ENCODE results near the gene JUP. TPM values are rescaled to one million over a fixed set of nuclear protein-coding genes. Genes with fewer than 3 reads are reported as not detected.

Gene JUP
- total and polyA plus RNA-seq, 8 donors, result 31.1 to 93.5 (median 45.2) TPM

DNA sequence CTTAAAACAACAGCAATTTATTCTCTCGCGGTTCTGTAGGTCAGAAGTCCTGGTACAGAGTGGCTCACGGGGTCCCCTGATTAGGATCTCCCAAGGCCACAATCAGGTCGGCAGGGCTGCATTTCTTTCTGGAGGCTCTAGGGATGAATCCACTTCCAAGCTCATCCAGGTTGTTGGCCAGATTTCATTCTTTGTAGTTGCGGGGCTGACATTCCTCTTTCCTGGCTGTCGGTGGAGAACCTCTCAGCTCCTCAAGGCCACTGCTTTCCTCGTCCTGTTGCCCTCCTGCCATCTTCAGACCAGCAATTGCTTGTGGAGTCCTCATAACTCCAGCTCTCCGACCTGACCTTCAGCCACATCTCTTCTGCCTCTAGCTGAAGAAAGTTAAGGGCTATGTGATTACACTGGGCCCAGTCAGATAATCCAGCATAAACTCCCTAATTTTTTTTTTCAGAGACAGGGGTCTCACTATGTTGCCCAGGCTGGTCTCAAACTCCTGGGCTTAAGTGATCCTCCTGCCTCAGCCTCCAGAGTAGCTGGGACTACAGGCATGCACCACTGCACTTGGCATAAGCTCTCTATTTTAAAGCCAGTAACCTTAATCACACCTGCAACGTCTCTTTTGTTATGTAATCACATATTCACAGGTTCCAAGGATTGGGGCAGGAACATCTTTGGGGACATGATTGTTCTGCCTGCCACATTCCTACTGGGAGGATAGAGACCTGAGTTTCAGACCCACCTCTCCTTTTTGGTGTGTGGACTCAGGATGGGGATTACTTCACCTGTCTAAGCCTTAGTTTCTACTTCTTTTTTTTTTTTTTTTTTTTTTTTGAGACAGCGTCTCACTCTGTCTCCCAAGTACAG lies 78.5 kb downstream of the JUP start:
- 66 to 71% methylated on average over 10 of the region's 10 CpGs for WGBS, 2 donors
- TF ChIP-seq, protein P1, sequence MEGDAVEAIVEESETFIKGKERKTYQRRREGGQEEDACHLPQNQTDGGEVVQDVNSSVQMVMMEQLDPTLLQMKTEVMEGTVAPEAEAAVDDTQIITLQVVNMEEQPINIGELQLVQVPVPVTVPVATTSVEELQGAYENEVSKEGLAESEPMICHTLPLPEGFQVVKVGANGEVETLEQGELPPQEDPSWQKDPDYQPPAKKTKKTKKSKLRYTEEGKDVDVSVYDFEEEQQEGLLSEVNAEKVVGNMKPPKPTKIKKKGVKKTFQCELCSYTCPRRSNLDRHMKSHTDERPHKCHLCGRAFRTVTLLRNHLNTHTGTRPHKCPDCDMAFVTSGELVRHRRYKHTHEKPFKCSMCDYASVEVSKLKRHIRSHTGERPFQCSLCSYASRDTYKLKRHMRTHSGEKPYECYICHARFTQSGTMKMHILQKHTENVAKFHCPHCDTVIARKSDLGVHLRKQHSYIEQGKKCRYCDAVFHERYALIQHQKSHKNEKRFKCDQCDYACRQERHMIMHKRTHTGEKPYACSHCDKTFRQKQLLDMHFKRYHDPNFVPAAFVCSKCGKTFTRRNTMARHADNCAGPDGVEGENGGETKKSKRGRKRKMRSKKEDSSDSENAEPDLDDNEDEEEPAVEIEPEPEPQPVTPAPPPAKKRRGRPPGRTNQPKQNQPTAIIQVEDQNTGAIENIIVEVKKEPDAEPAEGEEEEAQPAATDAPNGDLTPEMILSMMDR (IDR thresholded peaks at IDR 0.05), result no peak
- no peak for FAIRE-seq

DNA sequence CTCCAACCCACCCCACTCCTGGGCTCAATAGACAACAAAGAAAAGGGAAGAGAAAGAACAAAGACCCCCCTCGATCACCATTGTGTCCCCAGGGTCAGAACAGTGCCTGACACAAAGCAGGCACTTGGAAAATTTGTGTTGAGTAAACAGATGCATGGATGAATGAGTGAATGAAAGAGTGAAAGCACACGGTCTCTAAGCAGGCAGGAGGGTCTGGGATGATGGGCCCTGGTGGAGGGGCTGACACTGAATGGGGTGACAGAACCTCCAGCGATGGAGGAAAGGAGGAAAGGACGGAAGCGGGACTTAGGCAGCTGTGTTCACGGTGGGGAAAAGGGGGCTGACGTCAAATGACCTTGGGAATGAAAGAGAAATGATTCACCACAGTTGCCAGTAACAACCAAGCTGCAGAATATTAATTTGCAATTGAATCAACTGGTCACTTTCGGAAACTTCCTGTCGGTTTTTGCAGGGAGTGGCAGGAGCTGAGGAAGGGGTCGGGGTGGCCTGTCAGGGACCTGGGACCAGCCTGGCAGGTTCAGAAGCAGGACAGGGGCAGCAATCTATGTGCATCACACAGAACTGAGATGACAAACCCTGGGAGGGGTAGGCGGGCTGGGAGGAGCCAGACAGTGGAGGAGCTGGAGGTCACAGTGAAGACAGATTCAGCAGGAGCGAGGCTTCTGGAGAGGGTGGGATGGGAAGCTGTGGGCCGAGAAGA lies 81.1 kb downstream of the JUP start:
- Histone ChIP-seq H3K9me3 (no peaks in the 10 kb centered on the region), H3K4me1 (no peaks in the 10 kb centered on the region), H3K27me3 (no peaks in the 10 kb centered on the region), H3K27ac (no peak overlapping the region), H3K4me3 (no peak overlapping the region), H3K36me3 (no peaks in the 10 kb centered on the region)
- DNase-seq (no peak), ATAC-seq (peak; percentile 50 to 72 (median 71)), FAIRE-seq (no peak)
- 43 to 45% methylated on average over 13 of the region's 13 CpGs for WGBS, 2 donors
- intact Hi-C loops (cut with DNase I), result no loop called here
- TF ChIP-seq, protein P1 (IDR thresholded peaks at IDR 0.05), result no peak

More for the DNA sequence above, 78.5 kb downstream of the JUP start:
- H3K4me3 ChIP-seq, result no peak overlapping the region
- ATAC-seq (no peak), DNase-seq (no peak)
- H3K36me3 ChIP-seq, result no peaks in the 10 kb centered on the region
- H3K27me3 ChIP-seq, result no peaks in the 10 kb centered on the region
- no peak overlapping the region for H3K27ac ChIP-seq
- intact Hi-C loops (cut with DNase I), result no loop called here
- H3K9me3 ChIP-seq, result no peaks in the 10 kb centered on the region
- no peaks in the 10 kb centered on the region for H3K4me1 ChIP-seq

Other genes with a start within 250 kb of the JUP start
- not detected for gene KRT9, start 214.7 kb downstream of the JUP start, total RNA-seq
- gene KRT9, start 214.7 kb downstream of the JUP start, polyA plus RNA-seq, result not detected
- gene KRT14, start 199.8 kb downstream of the JUP start, total RNA-seq, result under 1 TPM in 2 of 6 donors, not detected in 4; 0.26 to 0.28 TPM
- gene KRT14, start 199.8 kb downstream of the JUP start, polyA plus RNA-seq, result under 1 TPM; 0.30 to 0.38 TPM
- under 1 TPM in 2 of 6 donors, not detected in 4; 0.15 to 0.32 TPM for gene KRT16, start 173.9 kb downstream of the JUP start, total RNA-seq
- under 1 TPM; 0.05 to 0.61 TPM for gene KRT16, start 173.9 kb downstream of the JUP start, polyA plus RNA-seq
- gene KRT17, start 162.1 kb downstream of the JUP start, total RNA-seq, result 10 to 100 TPM in 1 of 6 donors, 1 to 10 TPM in 2, under 1 TPM in 3; 0.42 to 28.4 (median 1.0) TPM
- 1 to 10 TPM; 2.6 to 7.0 TPM for gene KRT17, start 162.1 kb downstream of the JUP start, polyA plus RNA-seq
- gene EIF1, start 97.8 kb downstream of the JUP start, total RNA-seq, result 100 to 1,000 TPM; 421 to 934 (median 592) TPM
- 100 to 1,000 TPM; 316 to 590 TPM for gene EIF1, start 97.8 kb downstream of the JUP start, polyA plus RNA-seq
- not detected for gene GAST, start 74.4 kb downstream of the JUP start, total RNA-seq
- not detected for gene GAST, start 74.4 kb downstream of the JUP start, polyA plus RNA-seq
- gene HAP1, start 52.1 kb downstream of the JUP start, total RNA-seq, result 1 to 10 TPM in 3 of 6 donors, under 1 TPM in 3; 0.13 to 1.6 (median 0.84) TPM
- 1 to 10 TPM; 2.6 to 4.2 TPM for gene HAP1, start 52.1 kb downstream of the JUP start, polyA plus RNA-seq
- gene P3H4, start 25.2 kb upstream of the JUP start, total RNA-seq, result 10 to 100 TPM in 3 of 6 donors, 1 to 10 TPM in 3; 8.4 to 15.7 (median 10.1) TPM
- gene P3H4, start 25.2 kb upstream of the JUP start, polyA plus RNA-seq, result 10 to 100 TPM; 13.0 to 16.6 TPM
- gene FKBP10, start 26.3 kb upstream of the JUP start, total RNA-seq, result 10 to 100 TPM in 4 of 6 donors, 1 to 10 TPM in 2; 4.5 to 35.3 (median 11.7) TPM
- gene FKBP10, start 26.3 kb upstream of the JUP start, polyA plus RNA-seq, result 10 to 100 TPM in 1 of 2 donors, 1 to 10 TPM in 1; 9.1 to 17.3 TPM
- gene NT5C3B, start 49.5 kb upstream of the JUP start, total RNA-seq, result 10 to 100 TPM; 24.2 to 35.6 (median 27.0) TPM
- 100 to 1,000 TPM in 1 of 2 donors, 10 to 100 TPM in 1; 89.7 to 102 TPM for gene NT5C3B, start 49.5 kb upstream of the JUP start, polyA plus RNA-seq
- not detected for gene KLHL10, start 51.1 kb upstream of the JUP start, total RNA-seq
- under 1 TPM in 1 of 2 donors, not detected in 1; 0.02 TPM for gene KLHL10, start 51.1 kb upstream of the JUP start, polyA plus RNA-seq
- gene KLHL11, start 78.7 kb upstream of the JUP start, total RNA-seq, result 1 to 10 TPM; 4.3 to 7.8 (median 5.8) TPM
- under 1 TPM; 0.61 to 0.75 TPM for gene KLHL11, start 78.7 kb upstream of the JUP start, polyA plus RNA-seq
- 100 to 1,000 TPM in 1 of 6 donors, 10 to 100 TPM in 5; 38.6 to 101 (median 58.3) TPM for gene ACLY, start 132.2 kb upstream of the JUP start, total RNA-seq
- gene ACLY, start 132.2 kb upstream of the JUP start, polyA plus RNA-seq, result 10 to 100 TPM; 22.0 to 68.7 TPM
- gene ODAD4, start 143.9 kb upstream of the JUP start, total RNA-seq, result under 1 TPM; 0.20 to 0.98 (median 0.57) TPM
- 1 to 10 TPM; 1.2 to 4.1 TPM for gene ODAD4, start 143.9 kb upstream of the JUP start, polyA plus RNA-seq
- 10 to 100 TPM; 26.3 to 45.8 (median 32.1) TPM for gene CNP, start 180.1 kb upstream of the JUP start, total RNA-seq
- 10 to 100 TPM; 26.4 to 34.4 TPM for gene CNP, start 180.1 kb upstream of the JUP start, polyA plus RNA-seq
- gene DNAJC7, start 230.7 kb upstream of the JUP start, total RNA-seq, result 10 to 100 TPM; 32.2 to 45.3 (median 37.3) TPM
- gene DNAJC7, start 230.7 kb upstream of the JUP start, polyA plus RNA-seq, result 10 to 100 TPM; 53.4 to 63.6 TPM
- gene NKIRAS2, start 233.4 kb upstream of the JUP start, total RNA-seq, result 10 to 100 TPM in 3 of 6 donors, 1 to 10 TPM in 3; 6.5 to 14.7 (median 10.7) TPM
- gene NKIRAS2, start 233.4 kb upstream of the JUP start, polyA plus RNA-seq, result 10 to 100 TPM; 11.7 to 14.1 TPM

Measured in pancreas (tissue), 10 donors.